ENCODE data around the gene SYNE1. TPM values are rescaled to one million over a fixed set of nuclear protein-coding genes. Genes with fewer than 3 reads are reported as not detected.

SYNE1 gene
- total RNA-seq, 4 donors from 2014 or later: 111 to 156 (median 124) TPM

DNA sequence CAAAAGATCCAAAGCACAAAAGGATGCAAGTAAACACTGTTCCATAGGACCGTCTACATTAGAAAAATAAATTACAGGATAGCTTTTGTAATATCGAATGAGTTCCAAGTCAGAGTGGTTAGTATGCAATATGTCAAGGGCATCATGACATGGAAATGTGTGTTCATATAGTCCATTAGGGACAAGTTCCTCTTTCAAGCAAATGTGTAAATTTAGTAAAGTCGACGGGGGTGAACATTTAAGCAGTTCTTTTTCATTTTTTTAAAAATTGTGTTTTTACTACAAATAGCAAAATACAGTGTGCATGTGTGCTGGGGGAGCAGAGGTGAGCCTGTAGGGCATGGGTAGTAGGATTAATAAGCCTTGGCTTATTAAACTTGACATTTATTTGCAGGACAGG lies 470.7 kb downstream of the SYNE1 start:
- no peak overlapping the region for H3K4me3 ChIP-seq (ENCODE audit: low read depth, poor library complexity, severe bottlenecking)
- no peak for DNase-seq (ENCODE audit: low spot score in 2 of 2)
- 80 to 88% methylated on average over 4 of the region's 4 CpGs for WGBS, 2 donors
- TF ChIP-seq, protein P1, sequence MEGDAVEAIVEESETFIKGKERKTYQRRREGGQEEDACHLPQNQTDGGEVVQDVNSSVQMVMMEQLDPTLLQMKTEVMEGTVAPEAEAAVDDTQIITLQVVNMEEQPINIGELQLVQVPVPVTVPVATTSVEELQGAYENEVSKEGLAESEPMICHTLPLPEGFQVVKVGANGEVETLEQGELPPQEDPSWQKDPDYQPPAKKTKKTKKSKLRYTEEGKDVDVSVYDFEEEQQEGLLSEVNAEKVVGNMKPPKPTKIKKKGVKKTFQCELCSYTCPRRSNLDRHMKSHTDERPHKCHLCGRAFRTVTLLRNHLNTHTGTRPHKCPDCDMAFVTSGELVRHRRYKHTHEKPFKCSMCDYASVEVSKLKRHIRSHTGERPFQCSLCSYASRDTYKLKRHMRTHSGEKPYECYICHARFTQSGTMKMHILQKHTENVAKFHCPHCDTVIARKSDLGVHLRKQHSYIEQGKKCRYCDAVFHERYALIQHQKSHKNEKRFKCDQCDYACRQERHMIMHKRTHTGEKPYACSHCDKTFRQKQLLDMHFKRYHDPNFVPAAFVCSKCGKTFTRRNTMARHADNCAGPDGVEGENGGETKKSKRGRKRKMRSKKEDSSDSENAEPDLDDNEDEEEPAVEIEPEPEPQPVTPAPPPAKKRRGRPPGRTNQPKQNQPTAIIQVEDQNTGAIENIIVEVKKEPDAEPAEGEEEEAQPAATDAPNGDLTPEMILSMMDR (IDR thresholded peaks at IDR 0.05): no peak
- intact Hi-C loops (cut with DNase I; ENCODE audit: low total_unique reads): no loop called here

DNA sequence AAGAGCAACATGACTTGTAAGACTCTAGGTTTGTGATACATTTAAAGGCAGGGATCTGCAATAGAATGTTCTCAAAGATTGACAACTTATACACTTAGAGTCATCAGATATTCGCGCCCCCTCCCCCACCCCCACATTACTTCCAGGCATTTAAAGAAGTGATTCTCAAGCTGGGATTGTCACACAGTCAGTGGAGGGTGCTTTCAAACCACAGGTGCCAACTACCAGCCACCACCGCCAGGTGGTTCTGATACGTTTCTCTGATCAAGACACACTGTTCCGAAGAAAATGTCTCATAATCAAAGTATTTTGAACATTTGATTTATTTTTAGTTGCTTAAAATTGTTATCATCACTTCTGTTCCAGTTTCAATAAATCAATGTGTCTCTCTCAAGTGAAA lies 472.2 kb downstream of the SYNE1 start:
- TF ChIP-seq, protein P1 (IDR thresholded peaks at IDR 0.05): no peak
- no peak for TF ChIP-seq POLR2A (IDR thresholded peaks at IDR 0.05)
- no peak for DNase-seq (ENCODE audit: low spot score in 2 of 2)
- WGBS, 2 donors: 81 to 93% methylated on average over 5 of the region's 5 CpGs
- H3K4me3 ChIP-seq (ENCODE audit: low read depth, poor library complexity, severe bottlenecking): no peak overlapping the region
- intact Hi-C loops (cut with DNase I; ENCODE audit: low total_unique reads): no loop called here

DNA sequence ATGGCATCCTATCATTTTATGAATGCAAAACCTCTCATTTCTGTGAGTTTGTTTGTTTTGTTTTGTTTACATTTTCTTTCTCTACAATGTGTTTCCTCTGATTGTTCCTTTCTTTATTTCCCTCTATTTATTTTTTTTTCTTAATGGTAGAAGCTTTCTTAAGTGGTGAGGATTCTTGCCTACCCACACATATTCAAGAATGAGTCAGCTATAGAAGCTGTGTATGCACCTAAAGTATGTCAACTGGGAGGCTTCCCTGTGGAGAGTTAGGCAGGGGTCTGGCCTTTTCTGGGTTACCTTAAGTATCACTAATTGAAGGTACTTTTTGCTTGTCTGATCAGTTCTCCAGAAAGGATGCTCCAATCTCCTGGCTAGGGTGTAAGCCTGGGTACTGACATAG lies 475.7 kb downstream of the SYNE1 start:
- DNase-seq (ENCODE audit: low spot score in 2 of 2): no peak
- TF ChIP-seq POLR2A (IDR thresholded peaks at IDR 0.05): no peak
- TF ChIP-seq, protein P1 (IDR thresholded peaks at IDR 0.05): no peak
- no peak overlapping the region for H3K4me3 ChIP-seq (ENCODE audit: low read depth, poor library complexity, severe bottlenecking)
- intact Hi-C loops (cut with DNase I; ENCODE audit: low total_unique reads): no loop called here

DNA sequence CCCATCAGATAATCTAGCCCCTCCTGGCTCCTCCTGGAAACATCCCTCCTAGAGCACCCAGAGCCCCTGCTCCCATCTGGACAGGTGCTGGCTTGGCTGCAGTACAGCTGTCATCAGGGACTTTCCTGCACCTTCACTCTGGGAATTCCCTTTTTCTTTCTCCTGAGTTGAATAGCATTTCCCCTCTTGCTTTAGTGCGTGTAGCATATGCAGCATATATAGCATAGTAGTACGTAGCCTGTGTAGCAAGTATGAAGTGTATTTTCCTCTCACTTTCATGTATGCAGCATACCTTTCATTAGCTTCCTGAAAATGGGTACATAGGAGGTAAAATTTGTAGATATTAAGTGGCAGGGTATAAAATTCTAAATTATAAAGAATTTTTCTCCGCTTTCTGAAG lies 476.8 kb downstream of the SYNE1 start:
- intact Hi-C loops (cut with DNase I; ENCODE audit: low total_unique reads): no loop called here
- DNase-seq (ENCODE audit: low spot score in 2 of 2): no peak
- TF ChIP-seq, protein P1 (IDR thresholded peaks at IDR 0.05): no peak
- TF ChIP-seq POLR2A (IDR thresholded peaks at IDR 0.05): no peak
- 74 to 85% methylated on average over 3 of the region's 3 CpGs for WGBS, 2 donors
- no peak overlapping the region for H3K4me3 ChIP-seq (ENCODE audit: low read depth, poor library complexity, severe bottlenecking)

DNA sequence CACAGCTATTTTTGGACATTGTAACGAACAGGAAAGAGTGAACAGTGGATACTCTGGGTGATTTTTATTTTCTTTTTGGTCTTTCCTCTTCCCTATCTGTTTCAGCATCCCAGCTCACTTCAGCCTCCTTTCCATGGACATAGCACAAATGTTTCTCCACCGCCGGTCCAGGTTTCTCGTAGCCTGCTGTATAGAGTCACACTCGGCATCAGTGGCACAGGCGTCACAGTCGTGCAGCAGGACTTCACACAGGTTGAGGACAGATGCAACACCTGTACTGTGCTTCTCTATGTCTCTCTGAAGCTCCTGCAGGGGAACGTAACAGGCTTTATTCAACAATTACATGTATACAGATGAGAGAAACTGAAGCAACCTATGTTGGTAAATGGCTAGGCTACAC lies 481.4 kb downstream of the SYNE1 start:
- 85 to 96% methylated on average over 8 of the region's 8 CpGs for WGBS, 2 donors
- TF ChIP-seq, protein P1 (IDR thresholded peaks at IDR 0.05): no peak
- no peak for TF ChIP-seq POLR2A (IDR thresholded peaks at IDR 0.05)
- DNase-seq (ENCODE audit: low spot score in 2 of 2): no peak
- H3K4me3 ChIP-seq (ENCODE audit: low read depth, poor library complexity, severe bottlenecking): no peak overlapping the region
- intact Hi-C loops (cut with DNase I; ENCODE audit: low total_unique reads): no loop called here

DNA sequence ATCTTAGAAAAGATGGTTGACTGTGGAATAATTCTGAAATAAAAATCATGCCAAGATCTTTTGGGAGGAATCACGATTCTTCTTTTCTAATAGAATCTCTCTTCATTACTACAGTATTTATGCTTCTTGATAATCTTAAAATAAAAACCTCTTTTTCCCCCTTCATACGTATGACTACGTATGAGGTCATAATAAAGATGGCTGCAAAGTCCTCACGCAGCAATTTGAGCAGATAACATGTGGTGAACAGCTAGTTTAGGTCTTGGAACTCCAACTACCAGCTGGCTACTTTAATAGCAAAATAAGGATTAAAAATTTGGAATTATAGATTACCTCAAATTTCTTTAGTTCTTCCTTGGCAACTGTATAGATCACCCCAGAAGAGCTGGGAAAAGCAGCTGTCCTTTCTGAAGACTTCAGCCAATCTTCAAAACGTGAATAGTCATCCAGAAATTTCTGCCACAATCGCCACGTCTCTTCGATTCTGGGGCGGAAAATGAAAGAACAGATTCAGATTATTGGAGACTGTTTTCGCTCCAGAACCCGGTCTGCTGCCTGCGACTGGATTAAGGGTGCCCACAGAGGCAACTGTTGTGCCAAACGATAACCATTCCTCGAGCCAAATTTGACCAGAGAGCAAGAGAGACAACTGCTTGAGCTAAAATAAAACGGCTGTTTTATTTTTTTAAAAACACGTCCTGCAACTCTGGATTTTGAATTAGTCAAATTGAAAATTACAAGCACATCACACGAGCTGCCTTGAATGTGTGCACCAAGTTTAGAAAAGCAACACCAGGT lies 482.4 kb downstream of the SYNE1 start:
- intact Hi-C loops (cut with DNase I; ENCODE audit: low total_unique reads): no loop called here
- WGBS, 2 donors: 91 to 93% methylated on average over 17 of the region's 17 CpGs
- TF ChIP-seq, protein P1 (IDR thresholded peaks at IDR 0.05): no peak
- TF ChIP-seq POLR2A (IDR thresholded peaks at IDR 0.05): no peak
- no peak overlapping the region for H3K4me3 ChIP-seq (ENCODE audit: low read depth, poor library complexity, severe bottlenecking)
- no peak for DNase-seq (ENCODE audit: low spot score in 2 of 2)
